PC-9 (cell line): ENCODE results near the gene CYTH3.

Source experiments
- CTCF ChIP-seq: fragments of 200-600 bp; sonication (generic); conservative IDR thresholded peaks from 2 replicates; pipeline ENCODE4 v1.6.1; 2017; ENCODE audit warnings: mixed run types, antibody characterized with exemption, mild to moderate bottlenecking, moderate library complexity
- EZH2 ChIP-seq: fragments of 200-600 bp; sonication (generic); IDR thresholded peaks from 2 replicates; pipeline ENCODE4 v1.8.0; 2017; ENCODE audit warnings: antibody characterized with exemption, low read depth

GRCh38 chr7:6306471-6306870 lies 34.0 kb upstream of the CYTH3 start:
- TF ChIP-seq EZH2 = no peak
- no peak for TF ChIP-seq CTCF
